ENCODE data around the gene GCK. TPM values are rescaled to one million over a fixed set of nuclear protein-coding genes. Genes with fewer than 3 reads are reported as not detected.

The GCK gene
- total RNA-seq, 1 experiment from 2014 or later: not detected

- in situ Hi-C loops (cut with HindIII; ENCODE audit: low sequenced_read_pairs): no loop called here
- DNase-seq (ENCODE audit: low spot score): no peak
Measured at GRCh38 chr7:44224080-44224973, 35.1 kb upstream of the GCK start.

- in situ Hi-C loops (cut with HindIII; ENCODE audit: low sequenced_read_pairs): no loop called here
- DNase-seq (ENCODE audit: low spot score): no peak
Measured at GRCh38 chr7:44223362-44224079, 34.3 kb upstream of the GCK start.

GRCh38 chr7:44222776-44223261, 33.6 kb upstream of the GCK start:
- in situ Hi-C loops (cut with HindIII; ENCODE audit: low sequenced_read_pairs): no loop called here
- DNase-seq (ENCODE audit: low spot score): no peak

DNA sequence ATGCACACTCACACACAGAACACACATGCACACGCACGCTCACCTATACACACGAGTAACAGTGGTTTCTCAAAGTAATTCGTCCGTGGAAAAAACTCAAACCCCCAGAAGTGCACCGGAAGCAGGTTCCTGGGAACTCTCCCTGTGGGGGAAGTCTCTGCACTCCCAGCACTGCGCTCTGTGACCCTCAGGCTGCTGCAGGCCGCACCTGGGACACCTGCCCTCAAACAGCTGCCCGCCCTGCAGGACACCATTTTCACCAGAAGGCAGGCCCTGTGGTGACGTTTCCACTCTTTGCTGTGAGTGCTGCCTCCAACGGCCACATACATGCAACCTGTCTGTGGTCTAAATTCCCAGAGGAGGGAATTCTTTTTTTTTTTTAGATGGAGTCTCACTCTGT, 32.8 kb upstream of the GCK start:
- DNase-seq (ENCODE audit: low spot score): no peak
- in situ Hi-C loops (cut with HindIII; ENCODE audit: low sequenced_read_pairs): no loop called here

- DNase-seq (ENCODE audit: low spot score): no peak
Measured at GRCh38 chr7:44221231-44221791, 32.1 kb upstream of the GCK start.

GRCh38 chr7:44220358-44221112, 31.3 kb upstream of the GCK start:
- in situ Hi-C loops (cut with HindIII; ENCODE audit: low sequenced_read_pairs): no loop called here
- DNase-seq (ENCODE audit: low spot score): no peak

More at GRCh38 chr7:44221231-44221791, 32.1 kb upstream of the GCK start:
- in situ Hi-C loops (cut with HindIII; ENCODE audit: low sequenced_read_pairs): no loop called here

GRCh38 chr7:44220046-44220357, 30.8 kb upstream of the GCK start:
- in situ Hi-C loops (cut with HindIII; ENCODE audit: low sequenced_read_pairs): no loop called here
- DNase-seq (ENCODE audit: low spot score): no peak

GRCh38 chr7:44219371-44220045, 30.3 kb upstream of the GCK start:
- in situ Hi-C loops (cut with HindIII; ENCODE audit: low sequenced_read_pairs): no loop called here

DNA sequence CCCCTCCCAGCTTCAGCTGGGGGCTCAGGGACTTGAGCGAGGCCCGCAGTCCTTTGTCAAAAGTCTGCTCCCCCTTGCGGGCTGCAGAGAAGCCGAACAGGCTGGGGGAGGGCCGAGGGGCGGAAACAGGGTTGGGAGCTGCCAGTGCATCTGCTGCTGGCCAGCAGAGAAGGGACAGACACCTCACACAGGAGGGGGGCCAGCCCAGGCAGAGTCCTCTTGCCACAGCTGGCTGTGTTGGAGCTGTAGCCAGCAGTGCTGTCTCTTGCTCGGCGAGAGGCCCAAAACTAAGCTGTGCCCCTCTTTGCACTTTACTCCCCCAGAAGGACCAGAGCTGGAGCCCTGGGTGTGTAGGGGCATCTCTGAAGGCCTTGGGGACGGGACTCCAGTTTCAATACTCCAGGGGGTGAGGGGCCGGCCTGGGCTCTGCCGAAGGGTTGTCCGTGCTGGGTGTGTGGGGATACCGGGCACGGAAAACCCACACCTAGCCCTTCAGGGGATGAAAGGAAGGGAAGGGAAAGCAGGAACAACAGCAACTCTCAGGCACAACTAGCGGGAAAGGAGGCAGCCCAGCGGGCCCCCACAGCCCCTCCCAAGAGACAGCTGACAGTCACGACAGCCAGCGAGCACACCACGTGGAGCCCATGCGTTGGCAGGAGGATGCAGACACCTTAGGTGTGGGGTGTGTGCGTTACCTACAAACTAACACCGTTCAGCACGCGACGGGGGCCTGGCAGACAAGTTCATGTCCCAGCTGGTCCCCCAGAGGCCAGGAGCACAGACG, 29.4 kb upstream of the GCK start:
- in situ Hi-C loops (cut with HindIII; ENCODE audit: low sequenced_read_pairs): no loop called here
- no peak for DNase-seq (ENCODE audit: low spot score)

More at GRCh38 chr7:44219371-44220045, 30.3 kb upstream of the GCK start:
- no peak for DNase-seq (ENCODE audit: low spot score)

- no peak for DNase-seq (ENCODE audit: low spot score)
- in situ Hi-C loops (cut with HindIII; ENCODE audit: low sequenced_read_pairs): no loop called here
Measured at GRCh38 chr7:44217852-44218402, 28.7 kb upstream of the GCK start.

DNA sequence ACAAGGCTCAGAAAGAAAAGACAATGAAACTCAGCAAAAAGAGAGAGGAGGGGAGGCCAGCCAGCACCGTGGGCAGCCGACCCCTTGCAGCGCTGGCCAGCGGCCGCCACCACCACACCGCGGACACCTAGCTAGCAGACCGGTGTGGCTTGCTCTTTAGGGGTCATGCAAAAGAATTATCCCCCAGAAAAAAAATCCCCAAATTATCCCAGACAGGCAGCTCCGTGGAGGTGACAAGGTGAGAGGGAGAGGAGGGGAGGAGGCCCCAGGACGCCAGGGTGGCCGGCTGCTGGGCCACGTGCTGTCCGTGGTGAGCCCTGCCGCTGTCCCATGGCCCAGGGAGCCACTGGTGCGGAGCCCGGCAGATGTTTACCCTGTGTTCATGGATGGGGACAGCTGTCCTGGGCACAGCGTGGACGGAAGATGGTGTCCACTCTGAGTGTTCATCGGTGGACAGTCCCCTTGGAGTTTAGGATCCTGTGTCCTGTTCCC, 28.0 kb upstream of the GCK start:
- DNase-seq (ENCODE audit: low spot score): no peak
- in situ Hi-C loops (cut with HindIII; ENCODE audit: low sequenced_read_pairs): no loop called here

DNA sequence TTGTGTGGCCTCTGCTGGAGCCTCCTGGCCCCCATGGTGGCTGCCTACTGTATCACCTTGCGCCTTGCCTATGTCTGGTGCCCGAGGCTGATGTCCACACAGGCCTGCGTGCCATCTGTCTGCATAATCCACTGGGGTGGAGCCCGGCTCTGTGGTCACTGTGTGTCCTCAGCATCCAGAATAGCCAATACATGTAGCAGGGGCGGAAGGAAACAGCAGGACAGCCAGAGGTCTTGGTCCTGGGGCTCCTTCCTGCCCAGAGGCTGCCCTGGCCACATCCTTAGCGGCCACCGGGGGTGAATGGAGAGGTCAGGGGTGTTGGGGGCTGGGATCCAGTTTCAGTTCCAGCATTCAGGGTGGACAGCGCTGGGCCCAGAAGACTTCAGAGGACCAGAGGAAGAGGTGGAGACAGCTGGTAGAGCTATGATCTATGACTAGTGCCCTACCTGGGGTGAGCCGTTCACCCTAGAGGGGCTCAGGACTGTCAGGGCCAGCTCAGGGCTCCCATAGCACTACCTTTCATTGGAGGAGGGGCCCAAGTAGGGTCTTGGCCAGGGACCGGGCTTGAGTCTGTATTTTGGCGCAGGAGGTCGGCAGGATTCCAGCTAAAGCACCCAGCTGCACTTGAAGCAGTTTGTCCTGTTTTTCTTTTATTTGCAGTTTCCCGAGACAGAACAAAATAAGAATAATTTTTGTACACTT, 27.4 kb upstream of the GCK start:
- in situ Hi-C loops (cut with HindIII; ENCODE audit: low sequenced_read_pairs): no loop called here
- DNase-seq (ENCODE audit: low spot score): peak; percentile 86

DNA sequence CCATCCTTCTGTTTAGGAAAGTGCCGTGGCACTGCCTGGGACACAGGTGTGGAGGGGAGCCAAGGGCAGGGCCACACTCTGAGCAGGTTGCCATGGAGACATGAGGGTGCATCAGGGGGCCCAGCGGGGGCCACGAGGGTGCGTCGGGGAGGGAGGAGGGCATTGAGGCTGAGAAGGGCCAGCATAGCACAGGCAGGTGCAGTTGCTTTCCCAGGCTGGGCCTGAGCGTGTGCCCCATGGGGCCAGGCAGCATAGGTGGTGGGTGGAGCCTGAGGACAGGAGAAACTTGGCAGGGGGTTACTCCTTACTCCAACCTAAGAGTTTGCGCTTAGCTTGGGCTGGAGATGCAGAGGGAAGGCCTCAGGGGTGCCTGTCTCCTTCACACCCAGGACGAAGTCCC, 26.8 kb upstream of the GCK start:
- no peak for DNase-seq (ENCODE audit: low spot score)
- in situ Hi-C loops (cut with HindIII; ENCODE audit: low sequenced_read_pairs): no loop called here

DNA sequence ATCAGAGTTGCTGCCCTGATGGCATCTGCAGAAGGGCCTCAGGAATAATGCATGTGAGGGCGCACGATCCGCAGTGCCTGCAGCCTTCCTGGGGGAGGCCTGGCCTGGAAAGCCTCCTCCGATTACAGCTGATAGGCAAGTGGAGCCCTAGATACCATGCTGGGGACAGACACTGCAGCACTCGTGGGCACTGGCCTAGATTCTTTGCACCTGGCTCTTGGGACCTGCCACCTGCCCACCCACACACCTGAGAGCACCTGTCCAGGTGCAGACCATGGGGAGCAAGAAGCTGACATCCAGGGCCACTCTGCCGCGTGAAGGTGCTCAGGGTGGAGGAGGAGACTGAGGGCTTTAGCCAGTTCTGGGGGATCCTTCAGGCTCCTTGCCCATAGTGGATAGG, 26.3 kb upstream of the GCK start:
- in situ Hi-C loops (cut with HindIII; ENCODE audit: low sequenced_read_pairs): no loop called here
- no peak for DNase-seq (ENCODE audit: low spot score)

- no peak for DNase-seq (ENCODE audit: low spot score)
- in situ Hi-C loops (cut with HindIII; ENCODE audit: low sequenced_read_pairs): no loop called here
Measured at GRCh38 chr7:44213877-44214388, 24.7 kb upstream of the GCK start.

DNA sequence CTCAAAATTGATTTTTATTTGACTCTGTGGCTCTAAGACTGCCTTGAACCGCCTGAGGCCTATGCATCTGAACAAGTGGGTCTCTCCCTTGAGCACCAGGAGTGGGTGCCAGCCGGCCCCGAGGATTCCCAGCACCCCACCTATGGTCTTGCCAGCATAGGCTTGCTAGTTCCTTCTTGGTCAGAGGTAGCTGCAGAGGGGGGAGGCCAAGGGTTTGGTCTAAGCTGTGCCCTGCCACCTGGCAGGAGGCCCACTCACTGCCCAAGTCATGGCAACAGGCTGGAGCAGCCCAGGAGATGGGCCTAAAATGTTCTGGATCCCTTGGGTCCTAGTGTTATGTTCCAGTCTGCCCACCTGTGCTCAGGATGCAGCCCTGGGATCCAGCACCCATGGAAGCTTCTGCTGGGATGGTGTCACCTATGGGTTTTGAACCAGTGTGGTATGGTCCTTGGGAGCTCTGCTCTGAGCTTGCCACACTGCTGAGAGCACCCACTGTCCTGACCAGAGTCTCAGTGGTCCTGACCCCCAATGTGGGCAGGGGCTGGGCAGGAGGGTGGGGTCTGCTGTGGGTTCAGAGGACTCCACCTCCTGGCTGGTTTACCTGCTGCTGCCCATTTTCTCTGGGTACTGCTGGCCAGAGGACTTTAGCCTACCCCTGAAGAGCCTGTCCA, 24.1 kb upstream of the GCK start:
- in situ Hi-C loops (cut with HindIII; ENCODE audit: low sequenced_read_pairs): no loop called here

More for the DNA sequence above, 24.1 kb upstream of the GCK start:
- no peak for DNase-seq (ENCODE audit: low spot score)
